GM21737 (cell line): ENCODE measurements around the gene SLC35F6.
A peak's percentile ranks its signal among the peaks of the same experiment; 100 is the strongest.
"Not testable (repeated sequence)": the region's sequence is repeated elsewhere in the genome, so short reads cannot be mapped to it uniquely, and the experiment has no call there.

ENCODE experiments used
- ATAC-seq: cut with Tn5 transposase; IDR thresholded peaks from one replicate; pipeline ENCODE4 v1.9.1; 2021; ENCODE audit warnings: mild to moderate bottlenecking, moderate library complexity; ENCODE audit not compliant: unreplicated experiment

SLC35F6 gene

DNA sequence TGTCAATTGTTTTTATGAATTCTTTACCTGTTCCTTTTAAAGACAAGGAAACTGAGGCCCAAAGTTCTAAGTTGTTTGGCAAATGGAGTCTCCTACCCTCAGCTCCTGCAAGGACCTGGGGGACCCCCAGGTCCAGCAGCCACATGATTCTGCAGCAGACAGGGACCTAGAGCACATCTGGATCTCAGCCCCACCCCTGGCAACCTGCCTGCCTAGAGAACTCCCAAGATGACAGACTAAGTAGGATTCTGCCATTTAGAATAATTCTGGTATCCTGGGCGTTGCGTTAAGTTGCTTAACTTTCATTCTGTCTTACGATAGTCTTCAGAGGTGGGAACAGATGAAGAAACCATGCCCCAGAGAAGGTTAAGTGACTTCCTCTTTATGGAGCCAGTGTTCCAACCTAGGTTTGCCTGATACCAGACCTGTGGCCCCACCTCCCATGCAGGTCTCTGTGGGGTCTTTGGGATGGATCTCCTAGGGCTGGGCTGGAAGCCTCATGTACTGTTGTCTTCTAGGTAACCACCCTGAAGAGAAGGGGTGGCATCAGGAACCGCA is 16.2 kb downstream of the SLC35F6 start:
- ATAC-seq: no peak

GRCh38 chr2:26782876-26783704 is 19.0 kb downstream of the SLC35F6 start:
- ATAC-seq: no peak

GRCh38 chr2:26784570-26785234 is 20.6 kb downstream of the SLC35F6 start:
- ATAC-seq: no peak

- ATAC-seq: peak; percentile 98
Observed at GRCh38 chr2:26785431-26786206, 21.5 kb downstream of the SLC35F6 start, which contains the start of gene CENPA. CENPA (plus strand) TSS chr2:26786056; CDS start chr2:26786197, 141 bp downstream.

DNA sequence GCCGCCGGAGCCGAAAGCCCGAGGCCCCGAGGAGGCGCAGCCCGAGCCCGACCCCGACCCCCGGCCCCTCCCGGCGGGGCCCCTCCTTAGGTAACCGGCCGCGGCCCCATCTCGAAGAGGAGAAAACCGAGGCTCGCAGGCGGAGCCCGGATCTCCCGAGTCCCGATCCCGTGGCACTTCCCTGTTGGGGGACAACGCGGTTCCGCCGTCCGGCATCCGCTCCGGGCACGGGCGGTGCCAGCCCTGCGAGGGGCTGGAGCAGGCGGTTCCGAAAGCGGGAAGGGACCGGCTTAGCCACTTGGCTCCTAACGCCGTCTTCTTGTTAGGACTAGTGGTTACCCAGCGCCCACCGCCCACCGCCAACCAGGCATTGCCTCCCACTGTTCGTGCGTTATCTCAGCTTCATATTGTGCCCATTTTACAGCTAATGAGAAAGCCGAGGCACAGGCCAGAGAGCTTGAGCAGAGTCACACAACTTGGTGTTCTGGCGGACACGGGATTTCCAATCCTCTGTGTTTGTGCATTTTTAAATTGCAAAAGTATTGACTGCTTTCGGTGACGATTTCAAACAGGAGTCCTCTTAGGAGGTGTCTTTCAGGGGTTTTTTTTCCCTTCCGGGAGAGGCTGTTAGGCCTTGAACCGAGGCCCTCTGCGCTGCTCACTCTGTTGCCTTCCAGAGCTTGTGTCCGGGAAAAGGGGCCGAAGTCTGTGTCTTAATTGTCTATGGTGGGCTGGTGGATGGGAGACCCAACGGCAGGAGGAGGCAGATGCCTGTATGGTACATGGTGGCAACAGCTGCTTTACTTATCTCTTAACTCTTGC is 22.3 kb downstream of the SLC35F6 start:
- peak; percentile 13 for ATAC-seq

- no peak for ATAC-seq
Observed at GRCh38 chr2:26792720-26793119, 28.6 kb downstream of the SLC35F6 start.

GRCh38 chr2:26793518-26793917 is 29.4 kb downstream of the SLC35F6 start:
- ATAC-seq: no peak

DNA sequence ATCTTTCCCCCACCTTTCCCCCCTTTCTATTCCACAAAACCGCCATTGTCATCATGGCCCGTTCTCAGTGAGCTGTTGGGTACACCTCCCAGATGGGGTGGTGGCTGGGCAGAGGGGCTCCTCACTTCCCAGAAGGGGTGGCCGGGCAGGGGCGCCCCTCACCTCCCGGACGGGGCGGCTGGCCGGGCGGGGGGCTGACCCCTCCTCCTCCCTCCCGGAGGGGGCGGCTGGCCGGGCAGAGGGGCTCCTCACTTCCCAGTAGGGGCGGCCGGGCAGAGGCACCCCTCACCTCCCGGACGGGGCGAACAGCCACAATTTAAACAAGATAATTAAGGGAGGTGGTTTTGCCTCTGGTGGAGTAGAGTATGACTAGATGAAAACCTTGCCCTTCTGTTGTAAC is 31.1 kb downstream of the SLC35F6 start:
- ATAC-seq: not testable (repeated sequence)

DNA sequence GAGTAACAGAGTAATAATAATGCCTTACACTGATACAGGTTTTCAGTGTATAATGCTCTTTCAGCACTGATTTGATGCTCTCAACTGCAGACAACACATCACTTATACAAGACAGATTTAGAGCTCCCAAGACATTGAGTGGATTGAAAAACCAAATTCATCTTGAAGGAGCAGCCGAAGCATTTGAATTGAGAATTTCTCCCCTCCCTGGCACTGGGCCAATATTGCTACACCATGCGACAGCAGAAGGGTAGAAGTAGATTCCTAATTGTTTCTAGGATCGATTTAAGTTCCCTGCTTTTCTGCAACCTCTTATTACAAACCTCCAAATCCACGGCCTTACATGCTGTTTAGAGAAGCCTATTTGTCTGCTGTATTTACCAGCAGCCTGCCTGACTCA is 37.2 kb downstream of the SLC35F6 start:
- ATAC-seq: no peak

DNA sequence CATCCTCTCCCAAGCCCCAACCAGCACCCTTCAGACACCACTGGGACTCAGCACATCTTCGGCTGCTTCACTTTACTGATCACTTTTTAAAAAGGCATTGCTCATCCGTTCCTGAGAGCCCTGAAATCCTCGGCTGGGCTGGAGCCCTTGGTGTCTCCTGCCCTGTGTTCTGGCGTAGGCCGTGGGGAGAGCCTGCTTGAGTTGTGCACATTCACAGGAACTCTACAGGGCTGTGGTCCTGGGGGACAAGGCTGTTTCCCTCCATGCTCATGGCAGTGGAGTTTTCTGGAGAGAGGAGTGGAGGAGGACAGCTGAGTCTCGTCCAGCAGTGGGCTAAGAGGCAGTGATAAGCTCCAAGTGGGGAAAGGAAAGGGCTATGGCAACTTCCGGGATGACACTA is 37.7 kb downstream of the SLC35F6 start:
- no peak for ATAC-seq

GRCh38 chr2:26805241-26805676 is 41.2 kb downstream of the SLC35F6 start:
- ATAC-seq: no peak

- ATAC-seq: no peak
Observed at GRCh38 chr2:26807788-26808460, 43.8 kb downstream of the SLC35F6 start.

GRCh38 chr2:26809211-26809610 is 45.1 kb downstream of the SLC35F6 start:
- no peak for ATAC-seq

DNA sequence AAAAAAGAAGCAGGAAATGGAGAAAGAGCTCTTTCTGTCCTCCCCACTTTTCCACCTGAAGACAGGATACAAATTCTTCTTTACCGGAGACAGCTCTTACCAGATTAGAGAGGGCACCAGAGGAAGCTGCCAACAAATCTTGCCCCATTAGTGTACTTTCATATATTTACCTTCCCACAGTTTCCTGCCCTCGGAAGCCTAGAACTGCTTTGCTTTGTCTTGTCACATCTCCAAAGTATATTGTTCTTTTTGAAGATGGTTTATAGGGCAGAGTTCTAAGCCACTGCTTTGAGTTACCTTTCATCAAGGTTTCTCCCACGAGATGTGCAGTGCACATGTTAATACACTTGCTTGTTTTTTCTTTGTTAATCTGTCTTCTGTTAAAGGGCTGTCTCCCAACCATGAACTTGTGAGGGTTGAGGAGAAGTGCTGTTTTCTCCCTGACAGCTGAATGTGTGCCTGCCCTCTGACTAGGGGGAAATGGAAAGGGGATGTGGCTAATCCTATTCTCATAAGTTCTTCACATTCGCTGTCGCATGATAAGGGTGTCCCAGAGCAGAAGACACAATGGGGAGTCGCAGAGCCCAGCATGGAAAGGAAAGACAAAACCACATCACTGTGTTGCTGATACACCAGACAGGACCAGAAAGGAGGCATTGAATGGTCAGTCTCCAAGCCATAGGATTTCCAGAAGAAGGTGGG is 45.9 kb downstream of the SLC35F6 start:
- no peak for ATAC-seq

DNA sequence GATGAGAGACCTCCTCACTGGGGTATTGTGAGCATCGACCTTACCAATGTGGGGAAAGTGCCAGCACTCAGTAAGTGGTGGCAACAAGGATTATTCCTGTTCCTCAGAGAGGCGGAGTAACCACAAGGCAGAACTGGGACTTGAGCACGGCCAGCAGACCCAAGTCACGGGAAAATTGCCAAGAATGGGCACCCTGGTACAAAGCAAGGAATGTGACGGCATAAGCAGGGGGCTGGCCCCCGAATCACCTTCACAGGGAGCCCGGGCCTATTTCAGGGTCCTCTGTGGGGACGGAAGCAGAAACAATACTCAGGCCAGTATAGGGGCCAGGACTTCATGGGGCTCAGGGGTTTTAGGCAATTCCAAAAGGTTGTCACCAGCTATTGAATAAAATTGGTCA is 47.2 kb downstream of the SLC35F6 start:
- ATAC-seq: no peak

GRCh38 chr2:26811791-26812694 is 48.0 kb downstream of the SLC35F6 start:
- no peak for ATAC-seq

DNA sequence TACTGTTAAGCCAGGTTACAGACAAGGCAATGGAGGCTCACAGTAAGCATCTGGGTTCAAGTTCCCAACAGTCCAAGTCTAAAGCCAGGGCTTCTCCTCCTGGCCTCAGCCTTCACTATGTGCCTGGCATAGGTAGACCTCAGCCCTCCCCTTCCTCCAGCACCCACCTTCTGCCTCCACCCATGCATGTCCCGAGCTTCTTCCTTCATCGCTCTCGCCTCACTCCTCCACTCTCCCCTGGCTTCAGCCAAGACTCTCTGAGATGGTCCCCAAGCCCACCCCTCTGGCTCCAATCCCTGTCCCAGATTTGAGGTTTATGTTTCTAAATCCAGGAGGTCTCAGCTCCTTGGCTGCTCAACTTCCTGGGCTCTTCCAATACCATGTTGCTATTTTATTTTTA is 48.6 kb downstream of the SLC35F6 start:
- no peak for ATAC-seq
